Skeletal muscle tissue (tissue), 4 donors: ENCODE data around the gene FBXO9. TPM values are rescaled to one million over a fixed set of nuclear protein-coding genes. Genes with fewer than 3 reads are reported as not detected.

ENCODE experiments used
- H3K27ac ChIP-seq: one replicate; pipeline ENCODE4 v1.7.0; 2013; ENCODE audit warnings: mild to moderate bottlenecking, low read depth, low read length, inconsistent platforms
- H3K27me3 ChIP-seq, 3 donors: one replicate each; pipeline ENCODE4 v1.7.0; 2013; ENCODE audit warnings: low read length in 3 of 3; ENCODE audit not compliant: control insufficient read depth in 3 of 3, insufficient read depth in 3 of 3
- H3K36me3 ChIP-seq, 3 donors: one replicate each; pipeline ENCODE4 v1.7.0; 2013; ENCODE audit warnings: low read length in 3 of 3; ENCODE audit not compliant: control insufficient read depth in 3 of 3, insufficient read depth in 3 of 3
- H3K4me1 ChIP-seq, 3 donors: one replicate each; pipeline ENCODE4 v1.7.0; 2013; ENCODE audit warnings: low read length in 3 of 3, mild to moderate bottlenecking in 3 of 3; ENCODE audit not compliant: control insufficient read depth in 3 of 3, insufficient read depth in 3 of 3
- H3K4me3 ChIP-seq, 3 donors: one replicate each; pipeline ENCODE4 v1.7.0; 2013; ENCODE audit warnings: low read length in 3 of 3
- H3K9ac ChIP-seq, 3 donors: one replicate each; pipeline ENCODE4 v1.7.0; 2013; ENCODE audit warnings: low read length in 3 of 3, mild to moderate bottlenecking in 3 of 3, moderate library complexity in 2 of 3, low read depth in 1 of 3
- H3K9me3 ChIP-seq, 3 donors: one replicate each; pipeline ENCODE4 v1.7.0; 2013; ENCODE audit warnings: low read length in 3 of 3; ENCODE audit not compliant: control insufficient read depth in 3 of 3
- total RNA-seq: library from RNA; depleted of rRNA; stranded (reverse); fragments of >200 nt; gene quantifications from one replicate; pipeline ENCODE4 v1.2.3, GENCODE V29; 2014
- donor health status: Osteomylitis.

FBXO9 gene
- 30.8 TPM for total RNA-seq

- peak within 1 kb of the TSS; percentile 80 for H3K27ac ChIP-seq
- H3K9ac ChIP-seq: peak within 1 kb of the TSS; percentile 87 to 92 (median 90)
- peaks cover 15 to 22% (median 17%) of the 10 kb centered on the region in 3 donors for H3K4me1 ChIP-seq
- no peaks in the 10 kb centered on the region for H3K9me3 ChIP-seq
- H3K4me3 ChIP-seq: peak within 1 kb of the TSS; percentile 90 to 99 (median 92)
- peaks cover 0 to 5% (median 0%) of the 10 kb centered on the region in 3 donors for H3K36me3 ChIP-seq
- no peaks in the 10 kb centered on the region for H3K27me3 ChIP-seq
Measured at GRCh38 chr6:53065266-53066076, at the start of gene FBXO9. TSS of gene FBXO9 (plus strand) at chr6:53065404. CDS start at chr6:53065790, 386 bp downstream.

DNA sequence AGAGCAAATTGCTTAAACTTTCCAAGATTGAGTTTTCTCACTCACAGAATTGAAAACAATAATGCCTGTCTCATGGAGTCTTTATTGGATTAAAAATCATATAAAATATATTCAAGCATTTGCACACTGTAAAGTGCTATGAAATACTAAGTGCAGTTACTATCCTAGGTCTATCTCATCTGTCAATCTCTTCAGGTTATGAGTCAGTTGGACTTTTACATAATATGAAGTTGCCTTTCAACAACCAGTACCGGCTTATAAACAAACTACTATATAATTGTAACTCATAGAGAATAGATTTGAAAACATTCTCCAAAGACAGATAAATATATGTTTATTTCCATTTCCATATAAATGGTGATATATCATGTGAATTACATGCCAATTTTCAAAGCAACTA, 49.7 kb upstream of the FBXO9 start:
- Histone ChIP-seq H3K9ac (no peak overlapping the region), H3K4me1 (no peaks in the 10 kb centered on the region), H3K4me3 (no peak overlapping the region)

GRCh38 chr6:53018446-53018845, 46.8 kb upstream of the FBXO9 start:
- Histone ChIP-seq H3K9me3 (no peaks in the 10 kb centered on the region), H3K4me3 (no peak overlapping the region), H3K27me3 (no peaks in the 10 kb centered on the region), H3K4me1 (no peaks in the 10 kb centered on the region), H3K9ac (no peak overlapping the region), H3K27ac (no peak overlapping the region), H3K36me3 (peaks cover 24 to 48% (median 39%) of the 10 kb centered on the region in 3 donors)

More for the DNA sequence above, 49.7 kb upstream of the FBXO9 start:
- Histone ChIP-seq H3K9me3 (no peaks in the 10 kb centered on the region), H3K27ac (no peak overlapping the region), H3K36me3 (peaks cover 45 to 71% (median 64%) of the 10 kb centered on the region in 3 donors), H3K27me3 (no peaks in the 10 kb centered on the region)

DNA sequence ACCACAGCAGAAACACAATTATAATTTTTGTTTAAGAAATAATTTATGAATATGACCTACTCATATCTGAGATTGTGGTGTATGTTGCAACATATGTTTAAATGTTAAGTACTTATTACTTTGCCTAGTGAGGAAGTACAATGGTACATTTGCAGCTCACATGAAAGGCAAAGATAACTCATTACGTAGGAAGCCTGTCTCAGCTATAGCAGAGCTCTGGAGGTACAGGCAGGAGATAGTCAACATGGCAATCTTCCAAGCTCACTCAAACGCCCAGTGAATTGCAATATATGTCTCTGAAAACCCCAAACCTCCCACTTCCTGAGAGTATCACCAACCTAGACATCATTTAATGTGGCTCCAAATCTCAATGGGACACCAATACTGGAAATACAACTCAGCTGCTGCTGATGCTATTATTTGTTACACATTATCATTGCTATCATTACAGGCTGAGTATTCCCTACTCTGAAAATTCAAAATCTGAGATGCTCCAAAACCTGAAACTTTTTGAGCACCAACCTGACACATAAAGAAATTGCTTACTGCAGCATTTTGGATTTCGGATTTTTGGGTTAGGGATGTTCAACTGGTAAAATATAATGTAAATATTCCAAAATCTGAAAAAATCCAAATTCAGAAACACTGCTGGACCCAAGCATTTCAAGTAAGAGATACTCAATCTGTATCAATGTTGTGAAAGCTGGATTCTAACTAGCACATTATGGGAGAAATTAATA, 45.0 kb upstream of the FBXO9 start:
- Histone ChIP-seq H3K4me3 (no peak overlapping the region), H3K27me3 (no peaks in the 10 kb centered on the region), H3K9me3 (no peaks in the 10 kb centered on the region), H3K9ac (no peak overlapping the region), H3K36me3 (peaks cover 17 to 42% (median 30%) of the 10 kb centered on the region in 3 donors), H3K4me1 (no peaks in the 10 kb centered on the region), H3K27ac (no peak overlapping the region)

DNA sequence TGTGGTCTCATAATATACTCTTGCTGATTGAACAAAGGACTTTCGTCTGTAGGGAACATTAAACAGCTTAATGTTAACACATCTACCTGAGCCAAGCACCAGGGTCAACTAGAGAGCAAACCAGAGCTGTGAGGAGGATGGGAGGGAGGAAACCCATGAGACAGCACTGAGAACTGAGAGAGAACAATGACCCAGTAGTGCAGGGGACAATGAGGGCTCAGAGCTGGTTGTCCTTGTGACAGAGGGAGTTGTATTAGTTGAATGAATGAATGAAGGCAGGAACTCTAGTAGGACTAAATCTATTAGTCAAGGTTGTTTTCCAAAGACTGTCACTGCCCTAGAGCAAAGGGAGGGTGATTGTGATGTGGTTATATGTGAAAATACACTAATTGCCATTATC, 41.9 kb upstream of the FBXO9 start:
- no peak overlapping the region for H3K27ac ChIP-seq
- H3K36me3 ChIP-seq: peaks cover 5 to 24% (median 22%) of the 10 kb centered on the region in 3 donors
- H3K4me1 ChIP-seq: no peaks in the 10 kb centered on the region
- no peaks in the 10 kb centered on the region for H3K27me3 ChIP-seq
- no peak overlapping the region for H3K4me3 ChIP-seq
- H3K9ac ChIP-seq: no peak overlapping the region
- no peaks in the 10 kb centered on the region for H3K9me3 ChIP-seq

DNA sequence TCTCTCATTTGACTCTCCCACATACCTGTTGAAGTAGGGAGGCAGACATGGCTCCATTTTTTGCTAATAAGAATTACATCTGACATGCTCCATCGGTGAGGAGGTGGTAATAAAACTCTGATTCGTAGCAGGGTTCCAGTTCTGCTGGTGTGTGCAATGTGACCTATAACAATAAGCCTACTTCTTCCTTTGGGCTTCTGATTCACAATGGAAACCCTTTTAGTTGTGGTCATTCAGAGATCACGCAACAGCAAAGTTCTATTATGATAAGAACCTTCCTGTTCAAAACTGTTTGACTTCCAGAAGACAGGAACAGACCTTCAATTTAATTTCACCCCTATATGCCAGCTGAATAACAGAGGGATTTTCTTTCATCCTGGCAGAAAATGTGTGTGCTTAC, 38.7 kb upstream of the FBXO9 start:
- Histone ChIP-seq H3K36me3 (peaks cover 9 to 49% (median 39%) of the 10 kb centered on the region in 3 donors), H3K9ac (no peak overlapping the region), H3K4me3 (no peak overlapping the region), H3K4me1 (no peaks in the 10 kb centered on the region), H3K9me3 (no peaks in the 10 kb centered on the region), H3K27ac (no peak overlapping the region), H3K27me3 (no peaks in the 10 kb centered on the region)

- H3K9ac ChIP-seq: no peak overlapping the region
- no peaks in the 10 kb centered on the region for H3K9me3 ChIP-seq
- no peaks in the 10 kb centered on the region for H3K4me1 ChIP-seq
- peaks cover 9 to 49% (median 41%) of the 10 kb centered on the region in 3 donors for H3K36me3 ChIP-seq
- H3K4me3 ChIP-seq: no peak overlapping the region
- H3K27me3 ChIP-seq: no peaks in the 10 kb centered on the region
- H3K27ac ChIP-seq: no peak overlapping the region
Measured at GRCh38 chr6:53027131-53027718, 38.0 kb upstream of the FBXO9 start.

DNA sequence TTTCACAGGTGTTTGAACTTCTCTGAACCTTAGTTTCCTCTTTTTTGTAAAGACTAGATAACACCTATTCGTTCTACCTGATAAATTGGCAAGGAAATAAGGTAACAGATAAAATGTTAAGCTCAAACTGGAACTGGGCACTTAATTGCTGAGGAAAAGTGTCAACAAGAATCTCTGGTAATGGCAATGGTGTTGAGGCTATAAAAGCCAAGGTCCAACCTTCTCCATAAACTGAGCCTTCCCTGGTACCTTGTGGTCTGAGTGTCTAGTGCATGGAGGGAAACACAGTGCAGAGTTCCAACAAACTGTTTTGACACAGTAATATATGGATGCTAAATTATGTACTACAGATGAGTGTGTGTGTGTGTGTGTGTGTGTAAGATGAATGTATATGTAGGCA, 36.7 kb upstream of the FBXO9 start:
- Histone ChIP-seq H3K27ac (no peak overlapping the region), H3K4me3 (no peak overlapping the region), H3K4me1 (peaks cover 6 to 8% (median 8%) of the 10 kb centered on the region in 3 donors), H3K9me3 (no peaks in the 10 kb centered on the region), H3K9ac (no peak overlapping the region), H3K36me3 (peaks cover 9 to 45% (median 39%) of the 10 kb centered on the region in 3 donors), H3K27me3 (no peaks in the 10 kb centered on the region)

DNA sequence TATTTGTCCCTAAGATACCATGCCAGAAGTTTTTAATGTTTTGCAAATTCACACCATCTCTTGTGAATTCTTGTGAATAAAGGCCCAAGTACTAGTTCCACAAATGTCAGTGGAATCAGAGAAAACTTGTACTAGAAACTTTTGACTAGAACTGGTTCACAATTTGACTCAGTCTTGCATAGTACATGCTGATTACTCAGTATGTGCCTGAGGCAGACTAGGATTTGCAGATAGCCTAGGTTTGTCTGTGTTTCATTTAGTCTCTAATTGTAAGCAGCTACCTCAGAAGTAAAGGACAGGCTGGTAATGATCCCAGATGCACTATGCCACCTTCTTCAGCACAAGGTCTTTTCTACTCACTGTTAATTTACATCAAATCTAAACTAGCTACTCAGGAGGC, 35.9 kb upstream of the FBXO9 start:
- Histone ChIP-seq H3K9ac (no peak overlapping the region), H3K9me3 (no peaks in the 10 kb centered on the region), H3K4me1 (peaks cover 13 to 16% (median 15%) of the 10 kb centered on the region in 3 donors), H3K27ac (no peak overlapping the region), H3K4me3 (no peak overlapping the region), H3K36me3 (peaks cover 9 to 43% (median 39%) of the 10 kb centered on the region in 3 donors), H3K27me3 (no peaks in the 10 kb centered on the region)
